ENCODE results near the gene OR5L1. TPM values are rescaled to one million over a fixed set of nuclear protein-coding genes. Genes with fewer than 3 reads are reported as not detected.

The OR5L1 gene
- total and polyA plus RNA-seq, 2 donors from 2014 or later = not detected

DNA sequence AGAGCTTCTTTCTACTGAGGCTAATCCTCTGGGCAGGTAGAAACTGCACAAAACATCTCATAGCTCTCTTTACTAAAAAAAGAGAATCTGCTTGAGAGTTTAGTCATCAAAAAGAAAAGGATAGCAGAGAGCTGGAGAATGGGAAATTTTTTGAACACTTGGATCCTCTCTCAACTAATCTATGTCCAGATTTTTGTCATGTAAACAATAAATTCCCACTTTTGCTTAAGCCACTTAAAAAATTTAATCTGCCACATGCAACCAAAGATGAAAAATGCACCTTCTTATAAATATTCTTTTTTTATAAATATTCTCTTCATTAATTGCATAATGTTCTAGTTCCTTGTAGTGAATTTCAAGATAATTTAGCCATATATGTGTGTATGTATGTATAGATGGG lies 37.9 kb downstream of the OR5L1 start:
- H3K4me1 ChIP-seq (ENCODE audit: control insufficient read depth in 2 of 3, insufficient read depth in 2 of 3, low read depth in 1 of 3, low read length in 3 of 3) = no peaks in the 10 kb centered on the region
- no peaks in the 10 kb centered on the region for H3K9me3 ChIP-seq (ENCODE audit: control insufficient read depth in 2 of 3, insufficient read depth in 1 of 3, low read length in 3 of 3)
- no peak overlapping the region for H3K4me3 ChIP-seq (ENCODE audit: low read length in 3 of 3)
- no peak overlapping the region for H3K9ac ChIP-seq (ENCODE audit: low read length in 3 of 3)
- TF ChIP-seq, protein P1, sequence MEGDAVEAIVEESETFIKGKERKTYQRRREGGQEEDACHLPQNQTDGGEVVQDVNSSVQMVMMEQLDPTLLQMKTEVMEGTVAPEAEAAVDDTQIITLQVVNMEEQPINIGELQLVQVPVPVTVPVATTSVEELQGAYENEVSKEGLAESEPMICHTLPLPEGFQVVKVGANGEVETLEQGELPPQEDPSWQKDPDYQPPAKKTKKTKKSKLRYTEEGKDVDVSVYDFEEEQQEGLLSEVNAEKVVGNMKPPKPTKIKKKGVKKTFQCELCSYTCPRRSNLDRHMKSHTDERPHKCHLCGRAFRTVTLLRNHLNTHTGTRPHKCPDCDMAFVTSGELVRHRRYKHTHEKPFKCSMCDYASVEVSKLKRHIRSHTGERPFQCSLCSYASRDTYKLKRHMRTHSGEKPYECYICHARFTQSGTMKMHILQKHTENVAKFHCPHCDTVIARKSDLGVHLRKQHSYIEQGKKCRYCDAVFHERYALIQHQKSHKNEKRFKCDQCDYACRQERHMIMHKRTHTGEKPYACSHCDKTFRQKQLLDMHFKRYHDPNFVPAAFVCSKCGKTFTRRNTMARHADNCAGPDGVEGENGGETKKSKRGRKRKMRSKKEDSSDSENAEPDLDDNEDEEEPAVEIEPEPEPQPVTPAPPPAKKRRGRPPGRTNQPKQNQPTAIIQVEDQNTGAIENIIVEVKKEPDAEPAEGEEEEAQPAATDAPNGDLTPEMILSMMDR (IDR thresholded peaks at IDR 0.05; ENCODE audit: borderline replicate concordance, extremely low read depth, insufficient read depth) = no peak
- no peak overlapping the region for H3K27ac ChIP-seq (ENCODE audit: low read depth in 2 of 2, low read length in 2 of 2)
- H3K27me3 ChIP-seq (ENCODE audit: control insufficient read depth, insufficient read depth, low read length) = no peaks in the 10 kb centered on the region
- H3K36me3 ChIP-seq (ENCODE audit: control insufficient read depth in 2 of 3, insufficient read depth in 3 of 3, low read length in 3 of 3) = no peaks in the 10 kb centered on the region
- FAIRE-seq (no peak), DNase-seq (no peak)
- intact Hi-C loops (cut with DNase I) = no loop called here

DNA sequence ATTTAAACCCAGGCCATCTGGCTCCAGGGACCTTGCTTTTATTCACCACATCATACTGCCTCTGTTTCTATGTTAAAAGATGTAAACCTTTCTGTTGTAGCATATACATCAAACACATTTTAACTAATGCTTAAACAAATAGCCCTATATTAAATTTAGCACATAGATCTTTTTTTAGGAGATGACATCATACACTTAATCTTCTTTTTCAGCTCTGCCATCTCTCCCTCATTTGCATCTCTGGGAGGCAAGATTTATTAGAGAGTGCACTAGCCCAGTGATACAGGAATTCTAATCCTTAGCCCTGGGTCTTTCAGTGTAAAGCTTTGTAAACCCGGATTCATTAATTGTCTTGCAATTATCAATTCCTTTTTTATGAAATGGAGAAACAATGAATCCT lies 41.0 kb downstream of the OR5L1 start:
- Histone ChIP-seq H3K4me1 (ENCODE audit: control insufficient read depth in 2 of 3, insufficient read depth in 2 of 3, low read depth in 1 of 3, low read length in 3 of 3) (no peaks in the 10 kb centered on the region), H3K27me3 (ENCODE audit: control insufficient read depth, insufficient read depth, low read length) (no peaks in the 10 kb centered on the region), H3K4me3 (ENCODE audit: low read length in 3 of 3) (no peak overlapping the region), H3K27ac (ENCODE audit: low read depth in 2 of 2, low read length in 2 of 2) (no peak overlapping the region), H3K9me3 (ENCODE audit: control insufficient read depth in 2 of 3, insufficient read depth in 1 of 3, low read length in 3 of 3) (no peaks in the 10 kb centered on the region), H3K9ac (ENCODE audit: low read length in 3 of 3) (no peak overlapping the region), H3K36me3 (ENCODE audit: control insufficient read depth in 2 of 3, insufficient read depth in 3 of 3, low read length in 3 of 3) (no peaks in the 10 kb centered on the region)
- intact Hi-C loops (cut with DNase I) = no loop called here
- no peak for DNase-seq
- FAIRE-seq = no peak
- TF ChIP-seq, protein P1 (IDR thresholded peaks at IDR 0.05; ENCODE audit: borderline replicate concordance, extremely low read depth, insufficient read depth) = no peak

DNA sequence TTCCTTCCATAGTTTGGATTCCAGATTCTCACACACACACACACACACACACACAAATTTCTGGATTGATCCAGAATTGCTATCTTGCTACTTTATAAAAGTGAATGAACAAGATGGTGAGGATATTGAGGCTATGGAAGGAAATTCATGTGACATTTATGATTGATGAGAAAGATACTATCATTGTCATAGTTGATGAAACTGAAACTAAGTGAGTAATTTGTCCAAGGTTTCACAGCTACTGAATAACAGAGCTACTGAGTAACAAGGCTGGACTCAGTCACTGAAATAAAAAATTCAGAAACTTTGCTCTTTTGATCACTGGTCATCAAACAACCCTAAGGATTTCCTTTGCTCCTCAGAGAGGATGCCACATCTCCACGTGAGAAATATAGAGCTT lies 43.5 kb downstream of the OR5L1 start:
- no peak overlapping the region for H3K9ac ChIP-seq (ENCODE audit: low read length in 3 of 3)
- DNase-seq (no peak), FAIRE-seq (no peak)
- no peaks in the 10 kb centered on the region for H3K9me3 ChIP-seq (ENCODE audit: control insufficient read depth in 2 of 3, insufficient read depth in 1 of 3, low read length in 3 of 3)
- H3K4me3 ChIP-seq (ENCODE audit: low read length in 3 of 3) = no peak overlapping the region
- intact Hi-C loops (cut with DNase I) = no loop called here
- no peaks in the 10 kb centered on the region for H3K4me1 ChIP-seq (ENCODE audit: control insufficient read depth in 2 of 3, insufficient read depth in 2 of 3, low read depth in 1 of 3, low read length in 3 of 3)
- no peak overlapping the region for H3K27ac ChIP-seq (ENCODE audit: low read depth in 2 of 2, low read length in 2 of 2)
- no peaks in the 10 kb centered on the region for H3K27me3 ChIP-seq (ENCODE audit: control insufficient read depth, insufficient read depth, low read length)
- TF ChIP-seq, protein P1 (IDR thresholded peaks at IDR 0.05; ENCODE audit: borderline replicate concordance, extremely low read depth, insufficient read depth) = no peak
- no peaks in the 10 kb centered on the region for H3K36me3 ChIP-seq (ENCODE audit: control insufficient read depth in 2 of 3, insufficient read depth in 3 of 3, low read length in 3 of 3)

Other genes starting within 250 kb of the OR5L1 start
- gene OR4C16, start 239.2 kb upstream of the OR5L1 start, total RNA-seq = not detected
- not detected for gene OR4C16, start 239.2 kb upstream of the OR5L1 start, polyA plus RNA-seq (ENCODE audit: insufficient read depth, low read depth, low replicate concordance)
- not detected for gene OR4C11, start 203.7 kb upstream of the OR5L1 start, total RNA-seq
- gene OR4C11, start 203.7 kb upstream of the OR5L1 start, polyA plus RNA-seq (ENCODE audit: insufficient read depth, low read depth, low replicate concordance) = not detected
- gene OR4P4, start 176.3 kb upstream of the OR5L1 start, total RNA-seq = not detected
- not detected for gene OR4P4, start 176.3 kb upstream of the OR5L1 start, polyA plus RNA-seq (ENCODE audit: insufficient read depth, low read depth, low replicate concordance)
- gene OR4S2, start 163.0 kb upstream of the OR5L1 start, total RNA-seq = not detected
- gene OR4S2, start 163.0 kb upstream of the OR5L1 start, polyA plus RNA-seq (ENCODE audit: insufficient read depth, low read depth, low replicate concordance) = not detected
- gene OR4C6, start 149.2 kb upstream of the OR5L1 start, total RNA-seq = not detected
- gene OR4C6, start 149.2 kb upstream of the OR5L1 start, polyA plus RNA-seq (ENCODE audit: insufficient read depth, low read depth, low replicate concordance) = not detected
- not detected for gene OR5D13, start 37.9 kb upstream of the OR5L1 start, total RNA-seq
- not detected for gene OR5D13, start 37.9 kb upstream of the OR5L1 start, polyA plus RNA-seq (ENCODE audit: insufficient read depth, low read depth, low replicate concordance)
- not detected for gene OR5D14, start 15.8 kb upstream of the OR5L1 start, total RNA-seq
- not detected for gene OR5D14, start 15.8 kb upstream of the OR5L1 start, polyA plus RNA-seq (ENCODE audit: insufficient read depth, low read depth, low replicate concordance)
- gene OR5D18, start 8.3 kb downstream of the OR5L1 start, total RNA-seq = not detected
- gene OR5D18, start 8.3 kb downstream of the OR5L1 start, polyA plus RNA-seq (ENCODE audit: insufficient read depth, low read depth, low replicate concordance) = not detected
- gene OR5L2, start 15.9 kb downstream of the OR5L1 start, total RNA-seq = not detected
- gene OR5L2, start 15.9 kb downstream of the OR5L1 start, polyA plus RNA-seq (ENCODE audit: insufficient read depth, low read depth, low replicate concordance) = not detected
- gene OR5D16, start 27.4 kb downstream of the OR5L1 start, total RNA-seq = not detected
- gene OR5D16, start 27.4 kb downstream of the OR5L1 start, polyA plus RNA-seq (ENCODE audit: insufficient read depth, low read depth, low replicate concordance) = not detected
- gene TRIM51, start 71.9 kb downstream of the OR5L1 start, total RNA-seq = not detected
- gene TRIM51, start 71.9 kb downstream of the OR5L1 start, polyA plus RNA-seq (ENCODE audit: insufficient read depth, low read depth, low replicate concordance) = not detected
- not detected for gene OR5W2, start 103.2 kb downstream of the OR5L1 start, total RNA-seq
- not detected for gene OR5W2, start 103.2 kb downstream of the OR5L1 start, polyA plus RNA-seq (ENCODE audit: insufficient read depth, low read depth, low replicate concordance)
- gene OR5I1, start 125.0 kb downstream of the OR5L1 start, total RNA-seq = not detected
- gene OR5I1, start 125.0 kb downstream of the OR5L1 start, polyA plus RNA-seq (ENCODE audit: insufficient read depth, low read depth, low replicate concordance) = not detected
- not detected for gene OR10AG1, start 158.6 kb downstream of the OR5L1 start, total RNA-seq
- not detected for gene OR10AG1, start 158.6 kb downstream of the OR5L1 start, polyA plus RNA-seq (ENCODE audit: insufficient read depth, low read depth, low replicate concordance)
- not detected for gene OR5F1, start 183.3 kb downstream of the OR5L1 start, total RNA-seq
- gene OR5F1, start 183.3 kb downstream of the OR5L1 start, polyA plus RNA-seq (ENCODE audit: insufficient read depth, low read depth, low replicate concordance) = not detected
- gene OR5AS1, start 216.3 kb downstream of the OR5L1 start, total RNA-seq = not detected
- gene OR5AS1, start 216.3 kb downstream of the OR5L1 start, polyA plus RNA-seq (ENCODE audit: insufficient read depth, low read depth, low replicate concordance) = not detected